Measurements from ENCODE around the gene PRKAG2. TPM values are rescaled to one million over a fixed set of nuclear protein-coding genes. Genes with fewer than 3 reads are reported as not detected.
"Not testable (repeated sequence)": the region's sequence is repeated elsewhere in the genome, so short reads cannot be mapped to it uniquely, and the experiment has no call there.

PRKAG2 gene
- total RNA-seq (2014; rRNA removed; shearing (Covaris generic)), result 13.9 and 20.9 TPM in 2 replicates

DNA sequence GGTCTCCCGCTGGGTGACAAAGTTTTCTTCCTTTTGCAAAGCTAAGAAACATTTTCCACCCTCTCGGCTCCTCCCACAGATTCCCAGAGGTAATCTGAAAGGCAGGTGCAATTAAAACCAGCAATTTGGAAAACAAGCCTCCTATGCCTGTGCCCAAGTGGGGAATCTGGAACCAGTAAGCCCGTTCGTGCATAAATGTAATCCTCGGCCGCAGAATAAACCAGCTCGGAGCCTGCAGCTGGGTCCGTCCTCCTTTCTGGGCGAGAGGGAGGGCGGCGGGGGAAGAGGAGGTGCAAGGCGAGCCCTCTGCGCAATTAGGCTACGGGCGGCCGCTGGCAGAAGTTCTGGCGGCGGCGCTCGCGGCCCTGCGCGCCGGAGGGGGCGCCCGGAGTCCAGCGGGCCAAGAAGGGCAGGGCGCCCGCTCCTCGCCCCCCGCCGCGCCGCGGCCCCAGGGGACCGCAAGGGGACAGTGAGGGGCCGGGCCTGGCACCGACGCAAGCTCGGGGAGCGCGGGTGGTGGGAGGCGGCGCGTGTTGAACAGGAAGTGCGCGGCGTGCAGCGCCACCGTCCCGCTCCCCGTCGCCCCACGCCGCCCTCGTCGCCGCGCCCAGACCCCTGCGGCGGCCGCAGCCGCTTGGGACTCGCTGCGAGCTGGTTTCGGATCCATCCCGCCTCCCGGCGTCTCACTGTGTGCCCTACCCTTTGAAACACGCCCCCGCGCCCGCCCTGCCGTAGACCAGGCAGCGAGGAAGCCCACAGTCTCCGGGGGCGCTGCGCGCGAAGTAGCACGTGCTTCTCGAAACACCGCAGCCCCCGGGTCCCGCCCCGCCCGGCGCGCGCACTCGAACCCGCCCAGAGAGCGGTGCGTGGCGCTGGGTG lies at the start of gene PRKAG2:
Gene PRKAG2, minus strand, starts transcription at position 217 of the 879 bp plus-strand sequence. CDS start 495 bp downstream, outside the sequence.
- DNase-seq (ENCODE audit: low read depth), result peak; percentile 73

DNA sequence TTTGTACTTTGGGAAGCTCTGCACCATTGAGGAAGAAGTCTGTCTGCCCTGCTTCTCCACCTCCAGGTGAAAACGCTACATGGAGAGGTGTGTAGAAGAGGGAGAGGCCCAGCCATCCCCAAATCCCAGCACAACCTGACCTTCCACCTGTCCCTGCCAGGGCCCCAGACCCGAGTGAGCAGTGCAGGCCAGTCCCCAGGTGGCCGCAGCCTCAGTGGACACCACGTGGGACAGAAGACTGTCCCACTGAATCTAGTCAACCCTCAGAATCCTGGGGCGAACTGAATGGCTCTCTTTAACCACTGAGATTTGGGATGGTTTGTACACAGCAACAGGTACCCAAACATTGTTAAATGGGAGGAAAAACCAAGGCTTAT lies 49.4 kb upstream of the PRKAG2 start:
- DNase-seq (ENCODE audit: low read depth), result no peak

- no peak for DNase-seq (ENCODE audit: low read depth)
Measured at GRCh38 chr7:151925446-151926335, 48.8 kb upstream of the PRKAG2 start.

- DNase-seq (ENCODE audit: low read depth), result no peak
Measured at GRCh38 chr7:151924508-151924907, 47.6 kb upstream of the PRKAG2 start.

DNA sequence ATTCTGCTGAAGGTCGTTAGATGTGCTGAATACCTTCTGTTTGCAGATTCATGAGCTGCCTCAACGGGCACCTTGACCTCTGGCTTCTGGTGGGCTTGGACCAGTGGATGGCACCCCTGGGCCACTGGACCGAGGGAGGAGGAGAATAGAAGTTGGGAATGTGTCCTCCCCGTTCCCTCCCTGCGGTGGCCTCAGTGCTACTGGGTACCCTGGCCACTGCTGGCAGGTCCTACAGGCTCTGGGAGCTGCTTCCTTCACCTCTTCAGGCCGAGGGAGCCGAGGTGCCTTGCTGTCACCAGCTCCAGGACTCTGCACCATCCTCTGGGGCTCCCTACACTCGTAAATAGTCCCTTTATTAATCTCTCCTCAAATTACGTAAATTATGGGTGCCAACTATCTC lies 47.1 kb upstream of the PRKAG2 start:
- no peak for DNase-seq (ENCODE audit: low read depth)

DNA sequence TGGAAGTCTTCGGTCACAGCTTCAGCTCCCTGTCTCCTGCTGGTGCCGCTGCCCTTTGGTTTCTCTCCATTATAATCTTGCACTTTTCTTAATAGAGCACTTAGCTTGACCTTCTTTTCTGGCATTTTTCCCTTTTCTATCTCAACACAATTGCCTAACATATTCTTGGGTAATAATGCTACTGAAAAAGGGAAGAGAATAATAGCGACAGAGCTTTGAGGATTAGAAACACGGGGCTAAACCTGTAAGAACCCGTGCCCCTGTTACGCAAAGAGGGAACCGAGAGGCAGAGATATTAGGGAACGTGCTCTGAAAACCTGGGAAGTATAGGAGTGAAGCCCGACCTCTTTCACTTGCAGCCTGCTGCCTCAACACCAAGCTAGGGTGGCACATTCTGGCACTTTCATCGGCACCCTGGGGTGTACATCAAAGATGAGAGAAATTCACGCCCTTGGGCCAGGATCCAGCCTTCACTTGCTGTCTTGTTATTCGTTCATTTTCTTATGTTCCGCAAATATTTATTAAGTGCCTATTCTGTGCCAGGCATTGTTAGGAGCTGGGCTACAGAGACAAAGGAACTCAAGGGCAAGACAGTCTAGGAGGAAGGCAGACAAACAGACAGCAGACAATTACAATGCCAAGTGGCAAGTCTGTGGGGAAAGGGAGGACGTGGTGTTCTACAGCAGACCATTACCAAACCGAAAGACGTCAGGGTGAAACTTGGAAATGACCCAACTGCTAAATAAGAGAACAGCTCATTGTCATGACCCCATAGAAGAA lies 46.4 kb upstream of the PRKAG2 start:
- no peak for DNase-seq (ENCODE audit: low read depth)

DNA sequence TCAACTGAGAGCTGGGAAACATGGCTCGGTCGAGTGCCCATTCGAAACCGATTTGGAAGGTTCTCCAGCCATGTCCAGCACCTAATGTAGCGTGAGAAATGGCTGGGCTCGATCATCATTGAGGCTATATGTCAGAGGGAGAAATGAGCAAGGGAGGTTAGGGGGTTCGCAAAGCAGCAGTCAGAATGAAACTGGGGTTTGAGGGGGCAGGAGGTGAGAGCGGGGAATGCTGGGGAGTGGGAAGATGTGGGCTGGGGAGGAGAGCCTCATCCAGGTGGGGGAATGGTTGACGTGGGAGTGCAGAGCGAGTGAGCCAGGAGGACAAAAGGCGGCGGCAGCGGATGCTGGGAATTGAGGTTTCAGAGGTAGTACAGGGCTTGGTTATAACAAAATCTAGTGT lies 44.5 kb upstream of the PRKAG2 start:
- no peak for DNase-seq (ENCODE audit: low read depth)

GRCh38 chr7:151920488-151920887 lies 43.6 kb upstream of the PRKAG2 start:
- DNase-seq (ENCODE audit: low read depth), result no peak

DNA sequence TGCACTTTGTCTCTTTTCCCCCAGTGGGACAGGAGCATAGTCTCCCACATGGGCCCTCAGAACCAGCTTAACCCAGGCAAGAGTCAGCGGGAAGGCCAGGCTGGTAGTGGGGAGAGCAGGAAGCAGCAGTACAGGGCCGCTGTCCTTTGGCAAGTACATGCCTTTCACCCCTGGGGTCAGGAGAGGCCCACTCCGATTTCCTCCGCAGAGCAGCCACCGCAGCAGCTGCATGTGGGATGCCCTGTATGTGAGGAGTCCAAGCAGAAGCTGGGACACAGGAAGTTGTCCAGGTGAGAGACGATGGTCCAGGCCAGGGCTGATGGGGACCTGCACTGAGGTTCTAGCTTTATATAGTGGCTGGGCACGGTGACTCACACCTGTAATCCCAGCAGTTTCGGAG lies 42.7 kb upstream of the PRKAG2 start:
- DNase-seq (ENCODE audit: low read depth), result no peak

DNA sequence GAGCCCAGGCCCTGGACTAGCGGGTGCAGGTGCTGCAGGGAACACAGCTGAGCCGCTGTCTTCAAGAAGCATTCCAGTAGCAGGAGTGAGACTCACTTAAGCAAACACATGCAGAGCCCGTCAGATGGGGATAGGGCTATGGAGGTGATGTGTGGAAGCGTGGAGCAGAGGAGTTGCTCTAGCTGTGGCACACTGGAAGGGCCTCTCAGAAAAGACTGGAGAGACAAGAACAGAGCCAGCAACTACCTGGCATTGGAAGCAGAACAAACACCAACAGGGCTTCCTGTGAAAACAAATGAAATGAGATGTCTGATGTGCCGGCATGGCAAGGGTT lies 41.6 kb upstream of the PRKAG2 start:
- no peak for DNase-seq (ENCODE audit: low read depth)

DNA sequence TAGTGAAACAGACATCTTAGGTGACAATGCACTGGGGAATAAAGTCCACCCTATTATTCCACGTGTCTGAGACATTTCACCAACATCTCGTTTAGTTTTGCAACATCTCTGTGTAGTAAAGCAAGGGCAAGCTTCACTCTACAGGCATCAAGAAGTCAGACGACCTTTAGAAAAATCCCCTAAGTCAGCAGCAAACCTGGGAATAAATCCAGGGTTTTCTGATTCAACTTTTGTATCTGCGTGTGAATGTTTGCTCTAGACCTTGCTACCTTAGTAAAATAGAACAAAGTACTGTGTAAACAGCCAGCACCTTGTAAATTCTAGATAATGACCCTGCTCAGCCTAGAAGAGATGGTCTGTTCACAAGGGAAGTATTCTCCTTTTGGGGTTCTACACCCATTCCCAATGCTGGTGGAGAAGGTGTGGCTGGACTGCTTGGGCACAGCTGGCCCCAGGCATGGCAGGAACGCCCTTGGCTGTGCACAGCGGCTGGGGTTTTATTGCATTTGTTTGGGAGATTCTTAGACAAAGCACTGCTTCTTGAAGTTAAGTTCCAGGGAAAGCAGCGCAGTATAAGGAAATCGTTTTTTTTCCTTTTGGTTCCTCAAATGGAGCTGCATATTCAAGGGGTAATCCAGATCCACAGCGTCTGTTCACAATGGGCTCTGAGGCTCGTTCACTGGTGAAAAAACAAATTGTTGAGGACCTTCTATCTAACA lies 41.0 kb upstream of the PRKAG2 start:
- no peak for DNase-seq (ENCODE audit: low read depth)

DNA sequence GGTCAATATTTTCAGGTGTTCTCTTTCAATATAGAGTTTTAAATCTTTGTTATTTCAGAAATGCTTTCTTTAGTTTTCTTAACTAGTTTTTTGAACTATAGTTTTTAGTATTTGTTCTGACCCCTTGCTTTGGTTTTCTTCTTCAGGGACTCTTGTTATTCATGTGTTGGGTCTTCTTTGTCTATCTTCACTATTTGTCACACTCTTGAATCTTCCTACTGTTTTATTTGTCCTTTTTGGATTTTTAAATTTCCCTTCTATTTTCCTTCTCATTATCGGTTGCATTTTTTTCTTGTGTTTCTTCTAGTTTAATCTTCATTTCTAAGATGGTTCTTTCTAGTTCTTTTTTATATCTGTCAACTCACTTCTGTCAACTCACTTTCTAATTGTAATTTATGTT lies 37.1 kb upstream of the PRKAG2 start:
- DNase-seq (ENCODE audit: low read depth), result no peak

DNA sequence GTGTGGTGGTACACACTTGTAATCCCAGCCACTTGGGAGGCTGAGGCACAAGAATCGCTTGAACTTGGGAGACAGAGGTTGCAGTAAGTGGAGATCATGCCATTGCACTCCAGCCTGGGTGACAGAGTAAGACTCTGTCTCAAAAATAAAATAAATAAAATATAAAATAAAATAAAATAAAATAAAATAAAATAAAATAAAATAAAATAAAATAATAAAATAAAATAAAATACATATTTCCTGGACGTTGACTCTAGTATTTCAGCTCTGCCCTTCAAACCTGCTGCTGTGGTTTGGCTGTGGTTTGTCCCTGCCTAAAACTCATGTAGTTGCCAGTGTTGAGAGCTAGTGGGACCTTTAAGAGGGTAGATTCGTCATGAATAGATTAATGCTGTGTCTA lies 33.7 kb upstream of the PRKAG2 start:
- not testable (repeated sequence) for DNase-seq (ENCODE audit: low read depth)

DNA sequence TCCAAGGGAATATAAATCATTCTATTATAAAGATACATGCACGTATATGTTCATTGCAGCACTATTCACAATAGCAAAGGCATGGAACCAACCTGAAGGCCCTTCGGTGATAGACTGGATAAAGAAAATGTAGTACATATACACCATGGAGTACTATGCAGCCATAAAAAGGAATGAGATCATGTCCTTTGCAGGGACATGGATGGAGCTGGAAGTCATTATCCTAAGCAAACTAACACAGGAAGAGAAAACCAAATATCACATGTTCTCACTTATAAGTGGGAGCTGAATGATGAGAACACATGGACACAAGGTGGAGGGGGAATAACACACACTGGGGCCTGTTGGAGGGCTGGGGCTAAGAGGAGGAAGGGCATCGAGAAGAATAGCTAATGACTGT lies 30.2 kb upstream of the PRKAG2 start:
- DNase-seq (ENCODE audit: low read depth), result not testable (repeated sequence)

GRCh38 chr7:151905766-151906165 lies 28.9 kb upstream of the PRKAG2 start:
- no peak for DNase-seq (ENCODE audit: low read depth)

GRCh38 chr7:151905353-151905752 lies 28.4 kb upstream of the PRKAG2 start:
- no peak for DNase-seq (ENCODE audit: low read depth)

- no peak for DNase-seq (ENCODE audit: low read depth)
Measured at GRCh38 chr7:151904270-151904669, 27.4 kb upstream of the PRKAG2 start.

- no peak for DNase-seq (ENCODE audit: low read depth)
Measured at GRCh38 chr7:151903249-151904032, 26.5 kb upstream of the PRKAG2 start.

DNA sequence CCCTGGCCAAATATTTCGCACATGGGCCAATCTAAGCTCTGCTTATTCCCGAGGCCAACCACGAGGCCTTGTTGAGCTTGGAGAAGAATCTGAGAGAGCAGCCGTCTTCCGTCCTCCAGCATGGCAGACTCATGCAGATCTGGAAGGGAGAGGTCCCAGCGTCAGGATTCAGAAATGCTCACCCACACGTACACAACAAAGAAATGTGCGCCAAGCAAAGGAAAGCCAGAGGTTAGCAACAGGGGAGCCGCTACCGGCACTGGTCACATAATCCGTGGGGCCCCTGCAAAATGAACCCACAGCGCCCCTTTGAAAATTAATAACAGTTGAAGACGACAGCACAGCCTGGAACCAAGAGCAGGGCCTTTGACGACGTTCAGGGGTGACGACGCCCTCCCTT lies 25.4 kb upstream of the PRKAG2 start:
- no peak for DNase-seq (ENCODE audit: low read depth)

GRCh38 chr7:151901828-151902227 lies 24.9 kb upstream of the PRKAG2 start:
- no peak for DNase-seq (ENCODE audit: low read depth)
